Pulmonary artery endothelial cell (primary cell): ENCODE measurements around the gene DLG2. TPM values are rescaled to one million over a fixed set of nuclear protein-coding genes. Genes with fewer than 3 reads are reported as not detected.
"Not testable (repeated sequence)": the region's sequence is repeated elsewhere in the genome, so short reads cannot be mapped to it uniquely, and the experiment has no call there.

Experiments
- DNase-seq: peaks from one replicate; pipeline ENCODE4 v3.0.0-alpha.2; 2011; ENCODE audit warnings: low read depth, low spot score
- total RNA-seq: library from RNA; depleted of rRNA; stranded (reverse); fragments of >200 nt; gene quantifications from 2 replicates; pipeline ENCODE4 v1.2.3, GENCODE V29; 2014

Gene DLG2
- total RNA-seq, 1 donor from 2014 or later, result 0.66 TPM

- no peak for DNase-seq
Observed at GRCh38 chr11:85118151-85118550, 509.0 kb downstream of the DLG2 start.

GRCh38 chr11:85115798-85116197 is 511.3 kb downstream of the DLG2 start:
- DNase-seq, result no peak

- DNase-seq, result no peak
Observed at GRCh38 chr11:85114786-85115185, 512.4 kb downstream of the DLG2 start.

GRCh38 chr11:85110246-85110645 is 516.9 kb downstream of the DLG2 start:
- not testable (repeated sequence) for DNase-seq

DNA sequence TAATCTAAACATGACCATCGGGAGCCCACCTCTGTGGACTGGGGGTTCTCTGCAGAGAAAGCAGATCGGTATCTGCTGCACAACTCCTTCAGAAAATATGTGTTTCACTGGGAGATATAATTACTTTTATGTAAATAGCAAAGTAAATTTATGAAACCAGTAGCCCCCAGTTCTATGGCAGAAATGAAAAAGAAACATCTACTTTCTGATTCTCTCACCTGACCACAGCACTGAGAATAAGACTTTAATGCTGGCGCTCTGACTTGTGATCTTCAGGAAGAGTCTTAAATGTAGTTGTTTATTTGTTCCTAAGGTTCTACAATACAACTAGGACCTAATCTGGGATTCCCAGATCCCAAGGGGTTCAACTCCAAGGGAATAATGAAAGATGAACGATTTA is 518.0 kb downstream of the DLG2 start:
- no peak for DNase-seq

DNA sequence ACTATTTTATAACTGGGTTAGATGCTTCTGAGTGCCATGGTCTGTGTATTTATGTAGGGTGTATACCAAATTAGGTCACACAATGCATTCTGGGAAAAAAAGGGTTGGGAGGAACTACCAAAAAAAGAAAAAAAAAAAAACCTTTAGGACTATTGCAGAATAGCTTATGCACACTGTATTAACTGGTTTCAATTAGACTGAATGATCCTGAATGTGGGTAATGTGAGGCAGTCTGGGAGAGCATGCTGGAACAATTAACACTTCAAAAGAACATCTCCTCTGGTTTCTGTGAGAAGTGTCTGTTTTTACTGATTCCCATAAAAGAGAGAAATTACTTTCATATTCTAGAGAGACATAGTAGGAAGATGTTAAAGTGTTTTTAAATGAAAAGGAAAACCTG is 521.3 kb downstream of the DLG2 start:
- DNase-seq, result no peak

DNA sequence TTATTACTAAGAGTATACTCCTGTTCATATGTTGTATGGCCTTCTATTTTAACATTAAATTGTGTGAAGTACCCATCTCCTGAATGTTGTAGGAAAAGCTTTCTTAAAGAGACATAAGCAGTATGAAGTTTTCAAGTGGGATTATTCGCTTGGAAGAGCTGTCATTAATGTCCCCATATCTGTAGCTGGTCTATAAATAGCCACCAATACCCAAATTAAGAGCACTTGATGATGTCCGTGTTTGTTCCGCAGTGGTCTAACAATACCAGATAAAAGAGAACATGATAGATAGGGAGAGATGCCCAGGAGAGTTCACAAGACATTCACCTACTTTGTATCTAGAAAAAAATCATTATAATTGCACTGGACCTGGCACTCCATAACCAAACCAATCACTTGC is 527.6 kb downstream of the DLG2 start:
- no peak for DNase-seq

GRCh38 chr11:85098996-85099395 is 528.1 kb downstream of the DLG2 start:
- no peak for DNase-seq

GRCh38 chr11:85096939-85097338 is 530.2 kb downstream of the DLG2 start:
- no peak for DNase-seq

DNA sequence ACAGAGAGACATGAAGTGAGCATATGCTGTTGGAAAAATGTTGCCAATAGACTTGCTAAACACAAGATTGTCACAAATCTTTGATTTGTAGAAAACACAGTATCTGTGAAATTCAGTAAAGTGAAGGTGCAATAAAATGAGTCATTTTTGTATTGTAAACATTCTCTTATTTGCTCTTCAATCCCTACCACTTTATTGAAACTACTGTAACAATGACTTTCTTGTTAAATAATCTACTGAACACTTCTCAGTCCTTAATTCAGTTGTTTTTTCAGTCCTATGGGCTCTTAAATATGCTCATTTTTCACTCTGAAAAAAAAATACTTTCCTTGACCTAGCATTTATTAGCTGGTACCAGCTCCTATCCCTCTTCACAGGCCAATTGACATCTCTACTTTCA is 531.9 kb downstream of the DLG2 start:
- DNase-seq, result no peak

DNA sequence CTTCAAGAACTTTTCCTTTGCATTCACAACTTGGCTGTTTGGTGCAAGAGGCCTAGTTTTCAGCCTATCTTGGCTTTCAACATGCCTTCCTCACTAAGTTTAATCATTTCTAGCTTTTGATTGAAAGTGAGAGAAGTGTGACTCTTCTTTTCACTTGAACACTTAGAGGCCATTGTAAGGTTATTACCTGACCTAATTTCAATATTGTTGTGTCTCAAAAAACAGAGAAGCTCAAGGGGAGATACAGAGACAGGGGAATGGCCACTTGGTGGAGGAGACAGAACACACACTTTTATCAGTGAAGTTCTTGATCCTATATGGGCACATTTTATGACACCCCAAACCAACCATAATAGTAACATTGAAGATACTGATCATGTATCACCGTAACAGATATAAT is 532.3 kb downstream of the DLG2 start:
- no peak for DNase-seq

DNA sequence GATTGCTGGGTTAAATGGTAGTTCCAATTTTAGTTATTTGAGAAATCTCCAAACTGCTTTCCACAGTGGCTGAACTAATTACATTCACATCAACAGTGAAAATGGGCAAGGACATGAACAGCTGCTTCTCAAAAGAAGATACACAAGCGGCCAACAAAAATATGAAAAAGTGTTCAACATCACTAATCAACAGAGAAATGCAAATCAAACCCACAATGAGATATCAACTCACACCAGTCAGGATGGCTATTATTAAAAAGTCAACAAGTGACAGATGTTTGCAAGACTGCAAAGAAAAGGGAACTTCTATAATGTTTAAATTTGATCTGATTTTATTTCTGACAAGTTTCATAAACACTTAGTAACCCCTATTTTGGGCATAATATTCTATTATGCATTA is 537.5 kb downstream of the DLG2 start:
- no peak for DNase-seq

GRCh38 chr11:85088286-85088685 is 538.9 kb downstream of the DLG2 start:
- no peak for DNase-seq

DNA sequence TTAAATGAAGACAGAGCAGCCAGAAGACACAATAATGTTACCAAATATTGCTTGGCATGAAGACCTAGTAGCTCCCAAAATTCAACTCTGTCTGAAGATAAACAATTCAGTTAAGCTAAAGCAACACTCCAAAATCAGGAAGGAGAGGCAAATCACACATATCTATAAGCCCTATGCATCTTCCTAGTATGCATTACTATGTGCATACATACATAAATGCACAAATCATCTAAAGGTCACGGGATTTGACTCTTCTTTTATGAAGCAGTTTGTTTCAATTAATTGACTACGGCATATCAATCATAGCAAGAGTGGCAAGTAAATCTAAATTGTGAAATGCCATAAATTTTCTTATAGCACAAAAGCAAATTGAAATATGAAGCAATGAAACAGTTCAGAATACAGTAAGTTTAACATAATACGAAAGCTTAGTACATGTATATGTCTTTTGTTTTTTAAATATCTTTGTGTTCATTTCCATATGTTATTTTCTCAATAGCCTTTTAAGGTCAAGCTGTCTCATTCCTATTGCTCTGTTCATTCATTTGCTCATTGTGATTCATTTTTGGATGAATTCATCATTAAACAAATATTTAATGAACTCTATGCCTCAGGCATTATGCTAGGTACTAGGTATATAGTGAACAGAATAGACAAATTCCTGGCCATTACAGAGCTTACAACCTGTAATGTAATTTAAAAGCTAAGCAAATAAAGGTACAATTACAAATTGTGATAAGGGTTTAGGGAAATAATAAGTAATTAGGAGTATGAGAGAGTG is 540.5 kb downstream of the DLG2 start:
- DNase-seq, result no peak

GRCh38 chr11:85076535-85077330 is 550.4 kb downstream of the DLG2 start:
- DNase-seq, result no peak

GRCh38 chr11:85062659-85063058 is 564.5 kb downstream of the DLG2 start:
- DNase-seq, result no peak

GRCh38 chr11:85052636-85053035 is 574.5 kb downstream of the DLG2 start:
- no peak for DNase-seq

GRCh38 chr11:85048801-85049200 is 578.3 kb downstream of the DLG2 start:
- no peak for DNase-seq

DNA sequence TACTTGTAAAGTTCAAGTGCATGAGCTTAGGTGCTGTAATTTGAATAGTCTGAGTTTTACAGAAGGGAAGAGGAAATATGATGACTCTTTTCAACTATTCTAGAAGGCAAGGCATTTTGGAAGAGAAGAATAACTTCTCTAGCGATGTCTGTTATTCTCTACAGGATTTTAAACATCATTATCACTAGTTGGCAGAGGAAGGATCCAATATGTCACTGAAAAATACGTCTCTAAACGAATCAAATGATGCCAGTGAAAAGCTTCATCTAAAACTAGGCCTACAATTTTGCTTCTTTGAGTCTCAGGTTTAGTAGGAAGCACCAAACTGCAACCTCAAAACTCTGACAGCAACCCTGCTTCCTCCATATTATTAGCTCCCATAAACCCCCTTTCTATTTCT is 581.4 kb downstream of the DLG2 start:
- no peak for DNase-seq

DNA sequence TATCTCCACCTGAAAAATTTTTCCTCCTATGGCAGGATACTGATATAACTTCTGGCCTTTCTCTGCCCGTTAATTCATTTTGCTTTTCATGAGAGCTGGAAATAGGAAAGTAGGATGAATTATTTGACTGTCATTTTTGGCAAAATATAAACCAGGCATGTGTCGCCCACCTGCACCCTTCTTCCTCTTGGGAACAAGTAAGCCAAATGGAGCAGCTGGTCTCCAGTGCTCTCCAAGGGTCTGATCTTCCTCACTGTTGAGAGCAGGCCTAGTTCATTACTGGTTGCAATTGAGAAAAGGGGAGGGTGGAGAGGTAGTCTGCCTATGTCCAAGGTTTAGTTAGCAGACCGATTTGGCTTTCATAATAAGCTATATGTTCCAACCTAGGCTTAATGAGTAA is 582.2 kb downstream of the DLG2 start:
- no peak for DNase-seq

- DNase-seq, result no peak
Observed at GRCh38 chr11:85042361-85042760, 584.8 kb downstream of the DLG2 start.

DNA sequence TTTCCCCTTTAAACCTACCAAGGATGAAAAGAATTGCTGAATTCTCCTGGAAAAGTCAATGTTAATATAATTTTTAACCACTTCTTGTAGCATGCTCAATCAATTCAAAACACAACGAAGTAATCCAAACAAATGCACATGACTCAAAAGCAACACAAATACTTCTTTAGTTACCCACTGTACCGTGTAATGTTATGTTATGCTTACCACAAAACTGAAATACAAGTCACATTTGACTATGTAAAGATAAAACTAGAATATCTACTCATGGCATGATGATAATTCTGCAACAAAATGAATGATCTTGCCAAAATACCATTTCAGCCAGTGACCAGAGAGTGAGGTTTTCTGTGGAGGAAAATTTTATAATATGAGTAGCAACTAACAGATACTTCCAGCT is 587.0 kb downstream of the DLG2 start:
- DNase-seq, result no peak

DNA sequence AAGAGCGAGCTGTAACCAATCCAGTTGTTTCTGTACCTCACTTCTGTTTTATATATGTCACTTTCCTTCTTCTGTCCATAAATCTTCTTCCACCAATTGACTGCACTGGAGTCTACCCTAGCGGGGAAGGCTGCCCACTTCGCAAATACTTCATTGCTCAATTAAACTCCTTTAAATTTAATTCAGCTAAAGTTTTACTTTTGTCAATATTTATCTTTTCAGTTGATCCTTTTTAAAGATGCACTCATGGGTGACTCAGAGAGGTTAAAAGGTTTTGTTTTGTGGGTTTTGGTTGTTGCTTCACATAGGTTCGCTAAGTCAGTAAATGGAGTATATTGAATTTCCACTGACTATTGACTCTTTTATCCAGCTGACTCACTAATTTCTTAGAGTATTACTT is 597.2 kb downstream of the DLG2 start:
- no peak for DNase-seq
